ENCODE measurements around the gene TULP1.
"Not testable (repeated sequence)": the region's sequence is repeated elsewhere in the genome, so short reads cannot be mapped to it uniquely, and the experiment has no call there.

TULP1 gene

GRCh38 chr6:35522660-35523658 lies 10.3 kb upstream of the TULP1 start:
- 47 to 49% methylated on average over 32 of the region's 32 CpGs for WGBS, 2 experiments
- Histone ChIP-seq H3K4me1 (ENCODE audit: control insufficient read depth, insufficient read depth, low read length) (no peaks in the 10 kb centered on the region), H3K27me3 (ENCODE audit: control insufficient read depth, insufficient read depth, low read length, poor library complexity, severe bottlenecking) (no peaks in the 10 kb centered on the region), H3K4me3 (ENCODE audit: insufficient read depth, low read depth, low read length) (no peak overlapping the region), H3K27ac (ENCODE audit: insufficient read depth, low read depth, low read length, poor library complexity, severe bottlenecking) (no peak overlapping the region), H3K9me3 (ENCODE audit: control insufficient read depth, low read length) (no peaks in the 10 kb centered on the region), H3K36me3 (ENCODE audit: control insufficient read depth, insufficient read depth, low read length) (no peaks in the 10 kb centered on the region)

GRCh38 chr6:35522151-35522550 lies 9.5 kb upstream of the TULP1 start:
- 86 to 87% methylated on average over 12 of the region's 12 CpGs for WGBS, 2 experiments
- Histone ChIP-seq H3K4me1 (ENCODE audit: control insufficient read depth, insufficient read depth, low read length) (no peaks in the 10 kb centered on the region), H3K27ac (ENCODE audit: insufficient read depth, low read depth, low read length, poor library complexity, severe bottlenecking) (no peak overlapping the region), H3K4me3 (ENCODE audit: insufficient read depth, low read depth, low read length) (no peak overlapping the region), H3K9me3 (ENCODE audit: control insufficient read depth, low read length) (no peaks in the 10 kb centered on the region), H3K36me3 (ENCODE audit: control insufficient read depth, insufficient read depth, low read length) (no peaks in the 10 kb centered on the region), H3K27me3 (ENCODE audit: control insufficient read depth, insufficient read depth, low read length, poor library complexity, severe bottlenecking) (no peaks in the 10 kb centered on the region)

GRCh38 chr6:35521235-35521634 lies 8.5 kb upstream of the TULP1 start:
- no peaks in the 10 kb centered on the region for H3K4me1 ChIP-seq (ENCODE audit: control insufficient read depth, insufficient read depth, low read length)
- no peaks in the 10 kb centered on the region for H3K36me3 ChIP-seq (ENCODE audit: control insufficient read depth, insufficient read depth, low read length)
- no peaks in the 10 kb centered on the region for H3K9me3 ChIP-seq (ENCODE audit: control insufficient read depth, low read length)
- H3K27me3 ChIP-seq (ENCODE audit: control insufficient read depth, insufficient read depth, low read length, poor library complexity, severe bottlenecking): no peaks in the 10 kb centered on the region
- WGBS, 2 experiments: 86 to 91% methylated on average over 4 of the region's 4 CpGs
- no peak overlapping the region for H3K4me3 ChIP-seq (ENCODE audit: insufficient read depth, low read depth, low read length)
- H3K27ac ChIP-seq (ENCODE audit: insufficient read depth, low read depth, low read length, poor library complexity, severe bottlenecking): no peak overlapping the region

- H3K36me3 ChIP-seq (ENCODE audit: control insufficient read depth, insufficient read depth, low read length): no peaks in the 10 kb centered on the region
- H3K4me3 ChIP-seq (ENCODE audit: insufficient read depth, low read depth, low read length): no peak overlapping the region
- H3K9me3 ChIP-seq (ENCODE audit: control insufficient read depth, low read length): no peaks in the 10 kb centered on the region
- H3K27me3 ChIP-seq (ENCODE audit: control insufficient read depth, insufficient read depth, low read length, poor library complexity, severe bottlenecking): no peaks in the 10 kb centered on the region
- no peak overlapping the region for H3K27ac ChIP-seq (ENCODE audit: insufficient read depth, low read depth, low read length, poor library complexity, severe bottlenecking)
- WGBS, 2 experiments: 83 to 85% methylated on average over 9 of the region's 9 CpGs
- no peaks in the 10 kb centered on the region for H3K4me1 ChIP-seq (ENCODE audit: control insufficient read depth, insufficient read depth, low read length)
These were observed 6.8 kb upstream of the TULP1 start for GRCh38 chr6:35519313-35520015.

- H3K27me3 ChIP-seq (ENCODE audit: control insufficient read depth, insufficient read depth, low read length, poor library complexity, severe bottlenecking): no peaks in the 10 kb centered on the region
- H3K4me3 ChIP-seq (ENCODE audit: insufficient read depth, low read depth, low read length): no peak overlapping the region
- no peaks in the 10 kb centered on the region for H3K4me1 ChIP-seq (ENCODE audit: control insufficient read depth, insufficient read depth, low read length)
- WGBS, 2 experiments: 94 to 96% methylated on average over 6 of the region's 6 CpGs
- H3K9me3 ChIP-seq (ENCODE audit: control insufficient read depth, low read length): no peaks in the 10 kb centered on the region
- H3K27ac ChIP-seq (ENCODE audit: insufficient read depth, low read depth, low read length, poor library complexity, severe bottlenecking): no peak overlapping the region
- H3K36me3 ChIP-seq (ENCODE audit: control insufficient read depth, insufficient read depth, low read length): no peaks in the 10 kb centered on the region
These were observed 6.0 kb upstream of the TULP1 start for GRCh38 chr6:35518566-35519312.

DNA sequence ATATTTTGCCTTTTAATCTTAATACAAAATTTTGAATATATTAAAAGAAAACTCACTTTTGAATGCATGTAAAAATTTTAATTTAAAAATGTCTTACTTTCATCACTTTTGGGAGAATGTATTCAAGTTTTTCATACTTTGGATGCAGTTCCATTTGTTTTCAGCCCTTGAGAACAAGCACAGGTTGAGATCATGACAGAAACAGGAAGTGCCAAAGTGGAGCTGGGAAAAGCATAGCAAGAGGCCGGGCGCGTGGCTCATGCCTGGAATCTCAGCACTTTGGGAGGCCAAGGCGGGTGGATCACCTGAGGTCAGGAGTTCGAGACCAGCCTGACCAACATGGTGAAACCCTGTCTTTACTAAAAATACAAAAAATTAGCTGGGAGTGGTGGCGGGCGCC lies 5.3 kb upstream of the TULP1 start:
- not testable (repeated sequence) for H3K9me3 ChIP-seq (ENCODE audit: control insufficient read depth, low read length); H3K4me1 ChIP-seq (ENCODE audit: control insufficient read depth, insufficient read depth, low read length); H3K27me3 ChIP-seq (ENCODE audit: control insufficient read depth, insufficient read depth, low read length, poor library complexity, severe bottlenecking); H3K4me3 ChIP-seq (ENCODE audit: insufficient read depth, low read depth, low read length); H3K36me3 ChIP-seq (ENCODE audit: control insufficient read depth, insufficient read depth, low read length); H3K27ac ChIP-seq (ENCODE audit: insufficient read depth, low read depth, low read length, poor library complexity, severe bottlenecking)
- WGBS, 2 experiments: 87 to 90% methylated on average over 7 of the region's 7 CpGs

- Histone ChIP-seq H3K36me3 (ENCODE audit: control insufficient read depth, insufficient read depth, low read length) (no peaks in the 10 kb centered on the region), H3K27ac (ENCODE audit: insufficient read depth, low read depth, low read length, poor library complexity, severe bottlenecking) (no peak overlapping the region), H3K9me3 (ENCODE audit: control insufficient read depth, low read length) (no peaks in the 10 kb centered on the region), H3K27me3 (ENCODE audit: control insufficient read depth, insufficient read depth, low read length, poor library complexity, severe bottlenecking) (no peaks in the 10 kb centered on the region), H3K4me3 (ENCODE audit: insufficient read depth, low read depth, low read length) (no peak overlapping the region), H3K4me1 (ENCODE audit: control insufficient read depth, insufficient read depth, low read length) (peaks cover 5% of the 10 kb centered on the region)
- 75 to 76% methylated on average over 6 of the region's 6 CpGs for whole genome bisulfite sequencing, 2 experiments
These were observed 4.0 kb upstream of the TULP1 start for GRCh38 chr6:35516712-35517111.

DNA sequence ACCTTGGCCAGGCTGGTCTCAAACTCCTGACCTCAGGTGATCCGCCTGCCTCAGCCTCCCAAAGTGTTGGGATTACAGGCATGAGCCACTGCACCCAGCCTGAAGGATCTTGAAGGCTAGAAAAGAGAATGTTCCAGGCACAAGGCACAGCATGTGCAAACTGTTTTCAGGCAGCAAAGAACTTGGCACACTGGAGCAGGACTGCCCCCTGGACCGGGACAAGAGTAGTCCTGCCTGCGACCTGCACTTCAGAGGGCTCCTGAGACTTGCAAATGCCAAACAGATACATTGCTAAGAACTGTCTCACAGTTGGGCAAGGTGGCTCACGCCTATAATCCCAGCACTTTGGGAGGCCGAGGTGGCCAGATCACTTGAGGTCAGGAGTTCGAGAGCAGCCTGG lies 3.2 kb upstream of the TULP1 start:
- not testable (repeated sequence) for H3K36me3 ChIP-seq (ENCODE audit: control insufficient read depth, insufficient read depth, low read length); H3K4me3 ChIP-seq (ENCODE audit: insufficient read depth, low read depth, low read length); H3K27me3 ChIP-seq (ENCODE audit: control insufficient read depth, insufficient read depth, low read length, poor library complexity, severe bottlenecking); H3K27ac ChIP-seq (ENCODE audit: insufficient read depth, low read depth, low read length, poor library complexity, severe bottlenecking); H3K9me3 ChIP-seq (ENCODE audit: control insufficient read depth, low read length)
- WGBS, 2 experiments: 86 to 89% methylated on average over 6 of the region's 6 CpGs
- H3K4me1 ChIP-seq (ENCODE audit: control insufficient read depth, insufficient read depth, low read length): peaks cover 10% of the 10 kb centered on the region

GRCh38 chr6:35514587-35514986 lies 1.9 kb upstream of the TULP1 start:
- Histone ChIP-seq H3K4me1 (ENCODE audit: control insufficient read depth, insufficient read depth, low read length) (peaks cover 10% of the 10 kb centered on the region), H3K27ac (ENCODE audit: insufficient read depth, low read depth, low read length, poor library complexity, severe bottlenecking) (no peak overlapping the region), H3K36me3 (ENCODE audit: control insufficient read depth, insufficient read depth, low read length) (no peaks in the 10 kb centered on the region), H3K4me3 (ENCODE audit: insufficient read depth, low read depth, low read length) (no peak overlapping the region), H3K27me3 (ENCODE audit: control insufficient read depth, insufficient read depth, low read length, poor library complexity, severe bottlenecking) (no peaks in the 10 kb centered on the region), H3K9me3 (ENCODE audit: control insufficient read depth, low read length) (no peaks in the 10 kb centered on the region)
- 88 to 92% methylated on average over 4 of the region's 4 CpGs for WGBS, 2 experiments

DNA sequence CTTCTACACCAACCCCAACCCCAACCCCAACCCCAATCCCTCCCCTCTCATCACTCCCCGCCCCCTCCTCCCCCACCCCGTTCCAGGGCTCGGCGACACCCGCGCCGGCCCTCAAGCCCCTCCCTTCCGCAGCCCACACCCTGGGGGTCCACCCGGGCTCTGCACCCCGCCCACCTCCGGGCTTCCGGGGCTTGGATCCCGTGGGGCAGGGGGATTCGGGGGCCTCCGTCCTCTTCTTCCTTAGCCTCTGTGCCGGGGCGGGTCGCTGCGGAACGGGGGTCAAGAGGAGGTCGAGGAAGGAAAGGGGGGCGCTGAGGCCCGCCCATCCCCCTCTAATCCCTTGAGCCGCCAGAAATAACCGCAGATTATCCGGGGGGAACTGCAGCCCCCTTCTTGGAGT lies 690 bp downstream of the TULP1 start:
- Histone ChIP-seq H3K27ac (ENCODE audit: insufficient read depth, low read depth, low read length, poor library complexity, severe bottlenecking) (no peak overlapping the region), H3K4me1 (ENCODE audit: control insufficient read depth, insufficient read depth, low read length) (peaks cover 16% of the 10 kb centered on the region), H3K9me3 (ENCODE audit: control insufficient read depth, low read length) (no peaks in the 10 kb centered on the region), H3K36me3 (ENCODE audit: control insufficient read depth, insufficient read depth, low read length) (no peaks in the 10 kb centered on the region), H3K27me3 (ENCODE audit: control insufficient read depth, insufficient read depth, low read length, poor library complexity, severe bottlenecking) (no peaks in the 10 kb centered on the region), H3K4me3 (ENCODE audit: insufficient read depth, low read depth, low read length) (no peak overlapping the region)
- WGBS, 2 experiments: 61 to 78% methylated on average over 24 to 25 of the region's 26 CpGs
